GM18526 (cell line): ENCODE data around the gene LDB1.

Experiments used
- POLR2A ChIP-seq: IDR thresholded peaks from 3 replicates; pipeline ENCODE4 v1.6.1; 2011; ENCODE audit not compliant: insufficient read length; ENCODE audit errors: extremely low read depth

LDB1 gene

DNA sequence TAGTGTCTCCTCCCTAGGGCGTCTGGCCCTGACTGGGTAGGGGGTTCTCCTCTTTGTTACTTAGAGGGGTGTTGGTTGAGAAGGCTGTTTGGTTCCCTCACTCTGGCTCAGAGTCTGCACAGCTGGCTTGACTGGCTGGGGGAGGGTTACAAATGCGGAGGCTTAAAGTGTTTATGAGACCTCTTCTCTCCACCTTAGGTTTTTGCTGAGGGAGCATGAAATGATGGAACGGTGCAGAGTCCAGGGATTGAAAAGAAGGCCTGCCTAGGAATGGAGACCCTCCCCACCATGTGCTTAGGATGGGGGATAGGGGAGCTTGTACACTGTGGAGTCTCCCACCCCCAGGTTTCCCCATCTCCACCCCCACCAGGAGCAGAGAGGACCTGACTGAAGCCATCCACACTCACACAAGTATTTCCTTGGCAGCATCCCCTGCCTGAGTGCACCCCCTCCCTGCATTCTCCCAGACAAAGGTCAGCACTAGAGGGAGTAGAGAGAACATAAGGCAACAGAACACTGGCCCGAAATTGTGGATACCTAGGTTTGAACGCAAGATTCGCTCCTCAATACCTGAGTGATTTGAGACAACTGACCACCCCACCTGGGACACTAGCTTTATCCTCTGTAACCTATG is 1.7 kb upstream of the LDB1 start:
- no peak for TF ChIP-seq POLR2A

DNA sequence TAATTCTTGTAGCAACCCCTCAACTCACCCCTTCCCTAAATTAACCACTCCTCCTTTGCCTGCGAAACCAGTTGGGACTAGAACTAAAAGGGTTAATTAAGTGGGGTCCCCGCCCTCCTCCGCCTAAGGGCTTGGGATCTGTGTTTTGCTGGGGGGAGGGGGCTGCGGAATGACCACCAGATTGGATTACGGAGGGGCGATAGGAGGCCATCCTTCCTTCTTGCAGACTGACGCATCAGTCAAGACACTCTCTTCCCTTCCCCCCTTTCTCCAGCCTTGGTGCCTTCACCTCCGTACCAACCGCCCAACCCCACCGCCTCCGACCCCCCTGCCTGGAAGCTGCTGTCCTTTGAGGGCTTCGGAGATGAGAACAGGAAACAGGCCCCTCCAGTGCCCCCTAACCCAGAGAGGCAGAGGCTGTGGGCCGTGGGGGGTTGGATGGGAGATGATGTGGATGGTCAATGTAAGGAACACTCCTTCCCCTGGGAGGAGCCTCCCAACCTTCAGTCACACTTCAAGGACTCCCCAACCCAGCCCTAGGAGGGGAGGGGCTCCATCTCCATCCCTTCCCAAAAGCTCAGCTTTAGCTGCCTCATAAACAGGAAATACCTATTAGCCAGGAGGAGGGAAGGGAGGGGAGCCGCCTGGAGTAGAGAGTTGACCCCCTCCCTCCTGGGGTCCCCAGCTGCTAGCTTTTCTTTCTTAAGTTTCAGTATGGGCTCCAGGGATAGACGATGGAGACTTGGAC is 997 bp upstream of the LDB1 start:
- TF ChIP-seq POLR2A = no peak

DNA sequence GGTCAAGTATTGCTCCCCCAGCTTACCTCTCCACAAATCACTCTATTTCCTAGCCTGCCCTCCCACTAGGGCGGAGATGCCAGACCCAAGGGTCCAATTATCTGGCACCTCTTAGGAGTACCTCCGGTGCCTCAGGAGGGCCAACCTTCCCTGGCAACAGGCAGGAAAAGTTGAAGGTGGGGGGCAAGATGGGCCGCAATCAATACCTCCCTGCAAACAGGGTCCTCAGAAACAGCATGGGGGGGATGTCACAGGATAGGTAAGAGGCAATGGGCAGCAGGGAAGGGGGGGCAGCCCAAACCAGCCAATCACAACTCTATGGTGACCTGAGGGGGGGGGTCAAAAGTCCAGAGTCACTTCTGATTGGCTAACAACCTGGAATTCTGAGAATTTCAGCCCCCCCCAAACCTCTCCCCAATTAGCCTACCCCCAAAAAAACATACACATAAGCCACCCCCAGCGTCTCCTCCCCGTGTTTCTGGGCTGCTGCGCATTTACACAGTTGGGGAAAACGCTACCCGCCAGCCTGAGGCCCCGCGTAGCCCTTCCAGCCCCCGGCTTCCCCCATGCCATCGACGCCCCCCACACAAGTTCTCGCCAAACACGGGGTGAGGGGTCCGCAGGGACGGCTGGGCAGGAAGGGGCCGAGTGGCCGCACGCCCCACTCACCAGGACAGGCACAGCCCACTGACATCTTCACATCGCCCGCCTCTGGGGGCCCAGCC is 589 bp downstream of the LDB1 start:
- TF ChIP-seq POLR2A = no peak

DNA sequence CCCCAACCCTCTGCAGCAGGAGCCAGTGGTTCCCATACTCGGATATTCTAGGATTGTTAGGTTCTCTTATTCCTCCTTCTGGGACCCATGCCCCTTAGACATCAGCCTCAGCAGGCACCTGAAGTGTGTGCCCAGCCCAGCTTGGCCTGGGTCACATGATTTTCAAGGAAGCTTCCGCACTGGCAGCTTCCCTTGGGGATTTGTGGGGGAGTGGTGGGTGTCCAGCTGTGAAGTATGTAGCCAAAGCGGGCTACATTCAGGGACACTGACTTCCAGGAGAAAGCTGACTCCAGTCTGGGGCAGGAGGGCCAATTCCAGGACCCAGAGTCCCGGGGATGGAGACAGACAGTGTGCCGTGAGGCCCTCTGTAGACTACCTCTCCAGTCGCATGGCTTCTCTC is 1.3 kb downstream of the LDB1 start:
- TF ChIP-seq POLR2A = no peak

GRCh38 chr10:102117391-102118159 is 2.6 kb downstream of the LDB1 start:
- TF ChIP-seq POLR2A = peak; percentile 38

GRCh38 chr10:102116656-102117055 is 3.5 kb downstream of the LDB1 start:
- no peak for TF ChIP-seq POLR2A

DNA sequence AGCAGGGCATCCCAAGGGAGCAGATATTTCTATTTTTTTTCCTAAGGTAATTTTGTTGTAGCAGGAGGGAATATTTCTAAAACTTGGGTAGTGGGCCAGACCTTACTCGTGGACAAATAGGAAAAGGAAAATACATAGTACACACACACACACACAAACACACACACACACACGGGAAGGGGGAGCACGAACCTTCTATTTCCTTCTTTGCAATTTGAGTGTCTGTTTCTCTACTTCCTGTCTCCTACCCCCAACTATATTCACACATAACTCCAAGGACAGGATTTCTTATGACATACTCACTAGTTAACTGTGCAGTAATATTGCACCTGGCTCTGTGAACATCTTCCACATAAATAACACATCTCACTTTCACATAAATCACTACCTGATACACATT is 4.4 kb downstream of the LDB1 start:
- no peak for TF ChIP-seq POLR2A

DNA sequence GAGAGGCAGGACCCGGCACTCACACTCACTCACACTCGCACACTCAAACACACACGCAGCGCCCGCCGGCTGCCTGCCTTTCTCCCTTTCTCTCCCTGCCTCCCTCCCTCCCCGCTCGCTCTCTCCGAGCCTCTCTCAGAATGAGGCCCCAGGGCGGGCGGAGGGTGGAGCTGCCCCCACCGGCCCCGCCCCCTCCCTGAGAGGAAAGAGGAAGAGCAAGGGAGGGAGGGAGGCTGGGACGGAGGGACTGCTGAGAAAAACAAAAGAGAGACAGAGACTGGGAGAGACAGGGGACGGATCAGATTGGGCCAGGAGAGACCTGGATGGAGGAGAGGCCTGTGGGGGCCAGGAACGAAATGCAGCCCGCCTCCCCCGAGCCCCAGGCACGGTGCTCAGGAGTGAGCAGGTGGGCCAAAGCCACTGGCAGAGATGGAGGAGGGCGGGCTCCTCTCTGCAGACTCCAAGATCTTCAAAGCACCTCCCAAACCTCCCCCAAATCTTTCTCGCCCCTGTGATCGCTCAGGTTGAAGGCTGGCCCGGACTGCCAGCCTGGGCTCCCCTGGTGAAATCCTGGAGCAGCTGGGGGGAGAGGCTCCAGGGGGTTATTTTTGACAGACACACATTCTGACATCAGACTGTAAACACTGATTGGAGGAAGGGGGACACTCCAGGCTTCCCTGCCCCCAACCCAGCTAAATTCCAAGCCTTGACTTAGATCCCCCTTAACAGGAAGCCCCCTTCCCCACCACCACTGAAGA is 5.1 kb downstream of the LDB1 start:
- peak; percentile 78 for TF ChIP-seq POLR2A

DNA sequence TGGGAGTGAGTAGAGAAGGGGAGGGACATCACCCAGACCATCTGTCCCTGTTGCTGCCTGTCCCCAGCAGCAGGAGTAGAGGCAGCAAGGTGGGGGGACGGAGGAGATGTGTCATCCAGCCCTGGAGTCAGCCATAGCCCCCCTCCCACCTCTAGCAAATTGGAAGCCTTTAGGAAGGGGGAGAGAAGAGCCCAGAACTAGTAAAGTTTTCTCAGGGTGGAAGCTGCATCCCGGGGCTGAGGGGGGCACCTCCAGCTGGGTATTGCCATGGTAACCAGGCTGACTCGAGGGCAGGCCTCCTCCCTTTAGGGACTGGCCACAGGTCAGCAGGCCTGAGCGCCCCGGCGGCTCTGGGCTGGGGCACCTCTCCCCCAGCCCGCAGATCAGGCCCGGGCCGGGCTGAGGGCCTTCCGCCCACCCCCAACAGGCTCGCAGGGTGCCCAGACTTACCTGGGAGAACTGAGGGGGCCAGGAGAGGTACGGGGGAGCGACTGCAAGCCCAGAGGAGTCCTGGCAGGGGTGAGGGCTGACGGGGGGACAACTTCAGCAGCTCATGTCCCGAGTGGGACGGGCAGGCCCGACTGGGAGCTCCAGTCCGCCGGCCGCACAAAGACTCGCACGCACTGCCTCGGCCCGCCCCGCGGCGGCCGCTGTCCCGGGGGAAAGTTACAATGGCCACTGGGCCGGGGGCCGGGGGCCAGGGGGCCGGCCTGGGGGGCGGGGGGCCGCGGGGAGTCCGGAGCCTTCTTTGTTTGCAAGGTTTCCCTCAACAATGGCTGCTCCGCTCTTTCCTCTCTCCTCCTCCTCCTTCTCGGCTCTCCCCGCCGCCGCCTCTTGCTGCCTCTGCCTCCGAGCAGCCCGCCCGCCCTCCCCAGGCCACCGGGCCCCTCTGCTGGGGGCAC is 6.0 kb downstream of the LDB1 start:
- no peak for TF ChIP-seq POLR2A

DNA sequence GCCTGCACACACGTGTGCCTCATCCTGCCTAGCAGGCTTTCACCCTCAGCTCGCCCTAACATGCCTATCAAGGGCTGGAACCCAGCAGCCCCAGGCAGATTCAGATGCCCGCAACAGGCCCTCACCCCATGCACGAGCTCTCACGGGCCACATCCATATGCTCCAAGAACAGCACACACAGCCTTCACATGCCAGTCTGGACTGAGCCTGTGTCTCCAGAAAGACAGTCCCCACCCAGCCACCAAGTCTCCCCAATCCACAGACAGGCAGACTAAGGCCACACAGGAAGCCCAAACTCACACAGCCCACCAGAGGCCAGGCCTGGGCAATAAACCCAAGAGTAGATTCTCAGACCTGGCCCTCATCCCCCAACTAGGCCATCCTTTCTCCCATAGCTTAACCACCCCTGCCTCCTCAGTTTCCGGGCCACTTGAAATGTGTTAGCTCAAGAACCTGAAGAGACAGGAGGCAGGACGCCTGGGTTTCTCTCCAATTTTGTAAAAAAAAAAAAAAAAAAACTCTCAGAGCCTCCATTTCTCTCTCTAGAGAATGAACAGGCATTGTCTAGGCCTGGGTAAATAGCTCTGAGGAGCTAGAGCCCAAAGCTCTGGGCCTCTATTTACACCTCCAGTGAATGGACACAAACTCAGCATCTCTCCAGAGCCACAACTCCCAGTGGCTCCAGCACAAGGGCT is 6.8 kb downstream of the LDB1 start:
- TF ChIP-seq POLR2A = no peak

DNA sequence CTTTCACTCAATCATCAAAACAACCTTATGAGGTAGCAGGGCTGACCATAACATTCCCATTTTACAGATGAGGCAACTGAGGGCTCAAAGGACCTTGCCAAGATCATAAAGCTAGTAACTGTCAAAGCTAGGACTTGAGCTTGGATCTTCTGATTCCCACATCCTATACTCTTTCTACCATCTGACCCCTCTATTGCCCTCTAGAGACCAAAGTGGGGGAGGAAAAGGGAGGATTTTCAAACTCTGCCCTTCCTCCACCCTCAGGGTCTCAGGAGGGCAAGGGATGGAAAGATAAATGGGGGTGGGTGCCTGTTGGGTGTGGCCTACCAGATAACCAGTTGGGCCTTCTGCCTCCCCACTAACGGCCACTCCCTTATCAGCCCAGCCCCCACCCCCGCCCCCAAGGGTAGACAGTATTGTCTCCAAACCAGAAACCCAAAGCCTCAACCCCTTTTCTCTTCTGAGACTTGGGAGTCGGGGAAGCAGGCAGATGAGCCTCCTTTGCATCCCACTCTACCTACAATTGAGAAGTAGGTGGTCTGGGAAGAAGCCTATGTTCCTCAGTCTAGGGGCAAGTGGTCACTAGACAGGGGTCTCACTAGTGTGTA is 7.9 kb downstream of the LDB1 start:
- no peak for TF ChIP-seq POLR2A

GRCh38 chr10:102111276-102111675 is 8.9 kb downstream of the LDB1 start:
- TF ChIP-seq POLR2A = no peak
